H1 (cell line): ENCODE measurements around the gene CGRRF1. TPM values are rescaled to one million over a fixed set of nuclear protein-coding genes. Genes with fewer than 3 reads are reported as not detected.

ENCODE experiments used
- CTCF ChIA-PET: fragments of 300-600 bp; sonication (Branson Sonifier 250); formaldehyde crosslinking; loops from one replicate; lab custom pipeline; 2021; ENCODE audit not compliant: partially characterized antibody; lab: Charles Lee
- POLR2A ChIA-PET: fragments of 300-600 bp; sonication (Branson Sonifier 250); formaldehyde crosslinking; loops from one replicate; lab custom pipeline; 2021; ENCODE audit warnings: inconsistent platforms; ENCODE audit not compliant: partially characterized antibody; lab: Charles Lee
- DNase-seq, 2 experiments: peaks; one replicate each; pipeline versions ENCODE4 v3.0.0 to v3.0.0-alpha.2; 2010 to 2022; ENCODE audit warnings: low spot score in 2 of 2, low read depth in 1 of 2, mixed read lengths in 1 of 2
- FAIRE-seq: peaks from 2 replicates; lab custom pipeline; 2011; peaks lifted over from hg19 to GRCh38; lab: Jason Lieb, UNC
- H2AFZ ChIP-seq: 2 replicates; pipeline ENCODE4 v1.8.1; 2012; ENCODE audit warnings: low read length, inconsistent platforms
- H2AK5ac ChIP-seq: 2 replicates; pipeline ENCODE4 v1.6.1; 2013; ENCODE audit warnings: low read depth, low read length
- H2BK120ac ChIP-seq: replicated peaks from 2 replicates; pipeline ENCODE3; 2013; ENCODE audit warnings: low read depth, low read length, inconsistent platforms
- H2BK12ac ChIP-seq: 2 replicates; pipeline ENCODE4 v1.6.1; 2013; ENCODE audit warnings: low read depth, low read length
- H2BK15ac ChIP-seq: 2 replicates; pipeline ENCODE4 v1.6.1; 2013; ENCODE audit warnings: low read length
- H2BK20ac ChIP-seq: 2 replicates; pipeline ENCODE4 v1.6.1; 2013; ENCODE audit warnings: low read length
- H2BK5ac ChIP-seq: 2 replicates; pipeline ENCODE4 v1.6.1; 2013; ENCODE audit warnings: low read depth, low read length
- H3K14ac ChIP-seq: 2 replicates; pipeline ENCODE4 v1.6.1; 2013; ENCODE audit warnings: inconsistent platforms; ENCODE audit not compliant: insufficient read length
- H3K18ac ChIP-seq: 2 replicates; pipeline ENCODE4 v1.6.1; 2013; ENCODE audit warnings: low read length; ENCODE audit errors: extremely low read depth
- H3K23ac ChIP-seq: 2 replicates; pipeline ENCODE4 v1.6.1; 2013; ENCODE audit warnings: inconsistent platforms; ENCODE audit not compliant: insufficient read length
- H3K23me2 ChIP-seq: 2 replicates; pipeline ENCODE4 v1.6.1; 2013; ENCODE audit warnings: low read depth, low read length
- H3K27ac ChIP-seq: 2 replicates; pipeline ENCODE4 v1.6.1; 2011; ENCODE audit warnings: low read depth, low read length, inconsistent platforms
- H3K27me3 ChIP-seq, 4 experiments: replicated peaks in 1 of 4; 1 replicate in 1 of 4; 2 replicates in 3 of 4; pipeline versions ENCODE4 v1.6.1 to v1.8.1; 2011 to 2013; ENCODE audit warnings: low read length in 3 of 4, mild to moderate bottlenecking in 3 of 4, inconsistent platforms in 2 of 4, mixed read lengths in 2 of 4, moderate library complexity in 1 of 4; ENCODE audit not compliant: control insufficient read depth in 3 of 4, insufficient read depth in 3 of 4; ENCODE audit errors: extremely low read depth in 1 of 4
- H3K36me3 ChIP-seq, 4 experiments: 2 replicates each; pipeline versions ENCODE4 v1.6.1 to v1.8.1; 2011 to 2013; ENCODE audit warnings: mild to moderate bottlenecking in 4 of 4, low read length in 3 of 4, moderate library complexity in 2 of 4, control low read depth in 1 of 4, inconsistent platforms in 1 of 4; ENCODE audit not compliant: insufficient read depth in 4 of 4, control insufficient read depth in 2 of 4
- H3K4ac ChIP-seq: replicated peaks from 2 replicates; pipeline ENCODE3; 2013; ENCODE audit warnings: low read length, low read depth, mixed read lengths, inconsistent platforms; ENCODE audit not compliant: insufficient read length
- H3K4me1 ChIP-seq, 4 experiments: replicated peaks in 1 of 4; 1 replicate in 1 of 4; 2 replicates in 3 of 4; pipeline versions ENCODE4 v1.6.1 to v1.8.1; 2011 to 2013; ENCODE audit warnings: low read length in 3 of 4, inconsistent platforms in 2 of 4, mixed read lengths in 1 of 4; ENCODE audit not compliant: insufficient read depth in 4 of 4, control insufficient read depth in 3 of 4
- H3K4me2 ChIP-seq, 2 experiments: 2 replicates each; pipeline versions ENCODE4 v1.6.1 to v1.8.1; 2011 to 2013; ENCODE audit warnings: low read depth in 2 of 2, low read length in 2 of 2, control low read depth in 1 of 2, inconsistent platforms in 1 of 2, mild to moderate bottlenecking in 1 of 2; ENCODE audit not compliant: insufficient read depth in 1 of 2
- H3K4me3 ChIP-seq, 4 experiments: fragments of 200-600, 300-600 bp in 1 of 4; sonication (generic), shearing (Covaris generic), sonication (Bioruptor Twin) in 1 of 4; 2 replicates each; pipeline versions ENCODE4 v1.5.1 to v1.8.1; 2011 to 2016; ENCODE audit warnings: low read length in 4 of 4, low read depth in 3 of 4, control low read depth in 2 of 4, inconsistent platforms in 2 of 4, mild to moderate bottlenecking in 2 of 4, mixed read lengths in 1 of 4, moderate library complexity in 1 of 4; ENCODE audit not compliant: insufficient read depth in 2 of 4; ENCODE audit errors: extremely low read depth in 1 of 4
- H3K56ac ChIP-seq: replicated peaks from 2 replicates; pipeline ENCODE3; 2013; ENCODE audit warnings: low read depth, mild to moderate bottlenecking, mixed read lengths, low read length, inconsistent platforms; ENCODE audit not compliant: insufficient read length
- H3K79me1 ChIP-seq: 2 replicates; pipeline ENCODE4 v1.6.1; 2013; ENCODE audit warnings: low read depth, low read length, control low read depth
- H3K79me2 ChIP-seq, 2 experiments: 2 replicates each; pipeline versions ENCODE4 v1.6.1 to v1.8.1; 2012 to 2013; ENCODE audit warnings: low read length in 2 of 2, mild to moderate bottlenecking in 2 of 2, inconsistent platforms in 1 of 2; ENCODE audit not compliant: insufficient read depth in 2 of 2, control insufficient read depth in 1 of 2
- H3K9ac ChIP-seq, 4 experiments: replicated peaks in 1 of 4; 1 replicate in 1 of 4; 2 replicates in 3 of 4; pipeline versions ENCODE4 v1.6.1 to v1.8.1; 2011 to 2013; ENCODE audit warnings: low read depth in 3 of 4, low read length in 3 of 4, control low read depth in 2 of 4, mild to moderate bottlenecking in 2 of 4, moderate library complexity in 2 of 4, inconsistent platforms in 1 of 4; ENCODE audit errors: extremely low read depth in 1 of 4
- H3K9me3 ChIP-seq, 2 experiments: 2 replicates each; pipeline versions ENCODE4 v1.6.1 to v1.8.1; 2012 to 2013; ENCODE audit warnings: mild to moderate bottlenecking in 2 of 2, moderate library complexity in 2 of 2, control low read depth in 1 of 2, inconsistent platforms in 1 of 2, low read depth in 1 of 2, low read length in 1 of 2, mixed read lengths in 1 of 2; ENCODE audit not compliant: insufficient read depth in 2 of 2
- H4K20me1 ChIP-seq, 2 experiments: replicated peaks in 1 of 2; 2 replicates each; pipeline versions ENCODE3 to v1.8.1; 2011 to 2013; ENCODE audit warnings: inconsistent platforms in 2 of 2, low read length in 2 of 2, mild to moderate bottlenecking in 1 of 2; ENCODE audit not compliant: insufficient read depth in 2 of 2, control insufficient read depth in 1 of 2
- H4K5ac ChIP-seq: 2 replicates; pipeline ENCODE4 v1.6.1; 2013; ENCODE audit warnings: low read length, low read depth, mixed read lengths, inconsistent platforms; ENCODE audit not compliant: insufficient read length
- H4K8ac ChIP-seq: 2 replicates; pipeline ENCODE4 v1.8.0; 2013; ENCODE audit warnings: mild to moderate bottlenecking, moderate library complexity, low read length, inconsistent platforms; ENCODE audit not compliant: insufficient read depth; ENCODE audit errors: extremely low read depth
- H4K91ac ChIP-seq: replicated peaks from 2 replicates; pipeline ENCODE3; 2013; ENCODE audit warnings: low read length, mixed read lengths, inconsistent platforms; ENCODE audit not compliant: insufficient read length
- CBX8 ChIP-seq: fragments of 300-800, 300-1000 bp; sonication (generic); IDR thresholded peaks from 2 replicates; pipeline ENCODE4 v1.7.1; 2016; ENCODE audit warnings: low read depth, low read length, borderline replicate concordance
- CEBPB ChIP-seq: IDR thresholded peaks from 2 replicates; pipeline ENCODE4 v1.6.1; 2012; ENCODE audit warnings: low read depth, low read length
- HDAC2 ChIP-seq, 2 experiments: fragments of 300-600 bp in 1 of 2; sonication (generic) in 1 of 2; IDR thresholded peaks; 2 replicates each; pipeline ENCODE4 v1.6.1; 2011 to 2012; ENCODE audit warnings: low read depth in 2 of 2, low read length in 2 of 2, mild to moderate bottlenecking in 2 of 2, moderate library complexity in 2 of 2, borderline replicate concordance in 1 of 2, inconsistent platforms in 1 of 2
- MAFK ChIP-seq: IDR thresholded peaks from 2 replicates; pipeline ENCODE4 v1.6.1; 2012; ENCODE audit warnings: low read depth, mild to moderate bottlenecking, improper control_type of control experiment, low read length
- POU5F1 ChIP-seq: IDR thresholded peaks from 2 replicates; pipeline ENCODE4 v1.6.1; 2011; ENCODE audit warnings: low read depth, mild to moderate bottlenecking, low read length, moderate library complexity
- SAP30 ChIP-seq: fragments of 300-600 bp; sonication (generic); IDR thresholded peaks from 2 replicates; pipeline ENCODE4 v1.7.1; 2012; ENCODE audit warnings: low read length, moderate library complexity, mild to moderate bottlenecking, inconsistent platforms; ENCODE audit not compliant: insufficient read depth, insufficient replicate concordance
- SP4 ChIP-seq: IDR thresholded peaks from 2 replicates; pipeline ENCODE4 v1.6.1; 2012; ENCODE audit warnings: low read length, inconsistent platforms
- TBP ChIP-seq: IDR thresholded peaks from 2 replicates; pipeline ENCODE4 v1.6.1; 2011; ENCODE audit warnings: low read depth, low read length, improper control_type of control experiment
- YY1 ChIP-seq: IDR thresholded peaks from 2 replicates; pipeline ENCODE4 v1.6.1; 2011; ENCODE audit warnings: low read depth, mild to moderate bottlenecking, low read length
- WGBS, 2 experiments: shearing (Covaris generic) in 1 of 2; methylation state at CpG; one replicate each; pipeline versions ENCODE4 v1.1.6 to v1.1.7; 2013 to 2015; ENCODE audit warnings: low lambda C conversion rate in 2 of 2, mixed read lengths in 2 of 2, inconsistent platforms in 1 of 2, low coverage in 1 of 2, missing lambda C conversion rate in 1 of 2; ENCODE audit not compliant: insufficient replicate concordance in 2 of 2, insufficient coverage in 1 of 2, insufficient read length in 1 of 2; ENCODE audit errors: extremely low coverage in 1 of 2, missing lambda C conversion rate in 1 of 2; 5-methylcytosine and 5-hydroxymethylcytosine counted together
- polyA plus RNA-seq, 7 experiments: library from polyadenylated mRNA; depleted of rRNA in 3 of 7; stranded (reverse) in 5 of 7; unstranded in 2 of 7; fragments of >200 nt in 5 of 7; fragments of 200-250 nt in 2 of 7; gene quantifications; 1 replicate in 5 of 7; 2 replicates in 1 of 7; 4 replicates in 1 of 7; pipeline versions ENCODE4 v1.2.1 to v1.2.3, GENCODE V29; 2011 to 2013; ENCODE audit warnings: missing spikeins in 2 of 7, mixed read lengths in 2 of 7
- total RNA-seq: library from RNA; stranded (reverse); fragmentation: NEBNext Ultra II Directional; extraction: Animal tissue kit (Norgen Biotek cat#: 25700); gene quantifications from 2 replicates; pipeline ENCODE4 v1.2.1, GENCODE V29; 2021
- TF ChIP-seq, protein P1 (sequence below): IDR thresholded peaks from 2 replicates; pipeline ENCODE4 v1.6.1; 2012; ENCODE audit warnings: inconsistent platforms

Gene CGRRF1
- total and polyA plus RNA-seq, 2 of the 8 experiments (the other 6 are each of a cell fraction or from before 2014, with no cell fraction given) = 7.4 to 20.2 TPM

DNA sequence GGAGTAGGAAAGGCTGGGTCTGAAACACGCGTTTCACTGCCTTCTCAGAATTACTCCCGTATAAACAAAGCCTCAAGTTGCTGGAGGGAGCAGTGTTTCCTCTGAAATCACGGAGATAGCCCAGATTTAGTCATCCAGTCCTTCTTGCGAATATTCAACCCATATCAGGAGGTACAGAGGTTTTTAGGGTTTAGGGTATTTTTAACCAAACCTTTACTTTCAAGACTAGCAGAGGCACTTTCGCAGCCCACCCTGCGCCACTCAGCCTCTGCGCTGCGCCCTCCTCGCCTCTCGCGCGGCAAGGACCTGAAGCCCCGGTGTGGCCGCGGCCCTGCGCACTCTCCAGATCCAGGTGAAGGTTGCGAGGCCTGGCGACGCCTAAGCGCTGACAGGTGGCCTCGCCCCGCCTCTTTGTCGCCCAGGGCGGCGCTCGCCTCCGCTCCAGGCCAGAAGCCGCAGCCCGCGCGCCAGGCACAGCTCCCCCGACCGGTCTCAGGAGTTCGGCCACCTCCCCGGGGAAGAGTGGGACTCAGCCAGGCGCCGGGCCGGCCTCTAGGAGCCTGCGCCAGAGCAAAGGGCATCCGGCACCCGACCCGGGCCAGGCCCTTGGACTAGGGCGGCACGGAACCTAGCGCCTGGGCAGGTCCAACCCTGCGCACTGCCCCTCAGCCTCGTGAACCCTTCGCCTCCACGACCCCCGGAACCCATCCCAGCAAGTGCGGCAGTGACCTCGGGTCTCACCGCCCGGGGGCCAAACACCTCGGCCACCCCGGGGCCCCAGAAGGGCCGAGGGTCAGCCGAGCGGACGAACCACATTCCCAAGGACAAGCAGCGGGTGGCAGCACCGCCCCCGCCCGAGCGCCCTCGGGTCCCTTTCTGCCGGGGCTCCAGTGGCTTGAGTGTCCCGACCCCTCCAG lies 55.4 kb downstream of the CGRRF1 start:
- Histone ChIP-seq H3K23me2 (peaks cover 20% of the 10 kb centered on the region), H3K14ac (no peak overlapping the region), H3K79me2 (peaks cover 0 to 6% of the 10 kb centered on the region in 2 experiments; a peak in 2 of 4 replicates), H2BK15ac (0 out of 2 replicates have a peak overlapping the region, but pooled peaks have one; percentile 31), H3K27ac (no peak overlapping the region), H2AFZ (no peak overlapping the region; the same call in 1 of the 2 replicates), H2AK5ac (no peak overlapping the region), H3K18ac (peak overlapping the region; percentile 76; the same call in 1 of the 2 replicates), H3K56ac (peak overlapping the region; percentile 16), H3K9me3 (no peaks in the 10 kb centered on the region), H3K27me3 (peaks cover 0 to 30% (median 11%) of the 10 kb centered on the region in 4 experiments; a peak in 4 of 7 replicates), H2BK20ac (no peak overlapping the region), H2BK120ac (no peak overlapping the region), H3K36me3 (no peaks in the 10 kb centered on the region), H3K4ac (no peak overlapping the region), H3K23ac (no peak overlapping the region), H3K4me3 (peak overlapping the region; percentile 62 to 84 (median 77)), H4K20me1 (no peaks in the 10 kb centered on the region), H3K9ac (peak overlapping the region; percentile 2 to 46 (median 9); a peak in 4 of 7 replicates), H4K8ac (peak overlapping the region; percentile 9), H3K4me2 (peak overlapping the region; percentile 93 to 98), H4K5ac (no peak overlapping the region), H3K4me1 (peaks cover 2 to 9% (median 6%) of the 10 kb centered on the region in 4 experiments; a peak in 6 of 7 replicates), H2BK12ac (no peak overlapping the region), H4K91ac (peak overlapping the region; percentile 40), H2BK5ac (no peak overlapping the region; the same call in 1 of the 2 replicates), H3K79me1 (no peaks in the 10 kb centered on the region; the same call in 1 of the 2 replicates)
- ChIA-PET CTCF (interaction anchor here (0.7 to 8.8 kb wide), 38 partner anchors 11 to 329 kb away, joined by 3 to 98 read pairs (median 4); no protein-coding TSS in a partner anchor), POLR2A (interaction anchor here (0.8 to 3.2 kb wide), 26 partner anchors 8 to 488 kb away, joined by 3 to 20 read pairs (median 4); partner anchors contain the start of genes CGRRF1 and GMFB)
- DNase-seq = peak in 1 of 2 experiments; percentile 86
- 2% methylated on average over 53 of the region's 69 CpGs; no CpG with 5 or more reads in 1 of the 2 experiments for WGBS, 2 experiments
- no peak for FAIRE-seq
- TF ChIP-seq CEBPB (no peak), SP4 (no peak), HDAC2 (IDR thresholded peaks at IDR 0.05; ENCODE audit: borderline replicate concordance in 1 of 2, low read depth in 2 of 2, low read length in 2 of 2) (peak in 1 of 2 experiments; percentile 66; a peak in 2 of 4 replicates), MAFK (no peak), CBX8 (no peak), POU5F1 (no peak), YY1 (no peak), TBP (0 out of 2 replicates have a peak, but pooled peaks have one; percentile 24), SAP30 (no peak)
- TF ChIP-seq, protein P1, sequence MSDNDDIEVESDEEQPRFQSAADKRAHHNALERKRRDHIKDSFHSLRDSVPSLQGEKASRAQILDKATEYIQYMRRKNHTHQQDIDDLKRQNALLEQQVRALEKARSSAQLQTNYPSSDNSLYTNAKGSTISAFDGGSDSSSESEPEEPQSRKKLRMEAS = peak; percentile 74
